Suprapubic skin (tissue), 4 donors: Measurements from ENCODE around the gene FOLR1.

Experiments used
- CTCF ChIP-seq, 2 donors: fragments of 200-600 bp in 1 of 2; fragments of 450-650 bp in 1 of 2; sonication (generic) in 1 of 2; IDR thresholded peaks; one replicate each; pipeline ENCODE4 v1.5.1; 2016 to 2019; ENCODE audit warnings: antibody characterized with exemption in 2 of 2, mild to moderate bottlenecking in 1 of 2, moderate library complexity in 1 of 2
- POLR2A ChIP-seq, 2 donors: fragments of 450-650 bp; IDR thresholded peaks; one replicate each; pipeline ENCODE4 v1.6.1; 2017; ENCODE audit warnings: antibody characterized with exemption in 2 of 2, mild to moderate bottlenecking in 2 of 2, moderate library complexity in 2 of 2
- POLR2AphosphoS5 ChIP-seq, 3 donors: sonication (generic); formaldehyde crosslinking; IDR thresholded peaks; one replicate each; pipeline ENCODE4 v1.6.1; 2017; ENCODE audit warnings: antibody characterized with exemption in 3 of 3

DNA sequence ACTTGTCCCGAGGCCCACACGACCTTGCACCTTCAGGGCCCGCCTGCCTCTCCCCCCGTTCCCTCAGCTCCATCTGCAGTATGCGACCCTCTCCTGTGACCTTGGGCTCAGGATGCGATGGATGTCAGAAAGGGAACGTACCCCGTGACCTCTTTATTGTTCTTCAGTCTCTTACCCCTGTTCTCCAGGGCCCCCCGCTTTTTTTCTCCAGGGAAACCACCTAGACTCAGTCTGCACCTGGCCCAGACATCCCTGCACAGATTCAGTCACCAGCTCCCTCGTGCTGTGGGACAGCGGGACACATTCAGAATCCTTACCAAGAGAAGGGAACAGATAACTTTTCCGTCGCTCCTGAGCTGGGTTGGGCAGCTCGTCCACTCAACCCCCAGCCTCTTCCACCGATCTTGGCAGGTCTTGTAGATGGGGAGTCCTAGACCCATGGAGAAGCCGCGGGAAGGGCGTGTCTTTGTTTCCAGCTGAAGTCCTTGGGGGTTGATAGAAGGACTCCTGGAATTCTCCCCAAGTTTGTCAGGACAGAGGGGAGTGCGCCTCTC is 53.4 kb downstream of the FOLR1 start:
- TF ChIP-seq POLR2A (IDR thresholded peaks at IDR 0.05): no peak
- no peak for TF ChIP-seq CTCF (IDR thresholded peaks at IDR 0.05)
- no peak for TF ChIP-seq POLR2AphosphoS5 (IDR thresholded peaks at IDR 0.05)
